HCT116 (cell line): Measurements from ENCODE around the gene LLGL2. TPM values are rescaled to one million over a fixed set of nuclear protein-coding genes. Genes with fewer than 3 reads are reported as not detected.

Source experiments
- ATAC-seq: fragments of 200-7000 bp; cut with Tn5 transposase; 2 replicates; pipeline ENCODE4 v1.9.1; 2020; ENCODE audit warnings: mild to moderate bottlenecking, moderate library complexity
- BruUV-seq: library from RNA; stranded (reverse); fragments of 400-500 nt; replicated peaks from 2 replicates; lab custom pipeline; 2021; lab: Mats Ljungman, UMichigan
- CTCF ChIA-PET: fragments of 300-600 bp; sonication (Branson Sonifier 250); formaldehyde crosslinking; loops from one replicate; lab custom pipeline; 2021; ENCODE audit warnings: antibody characterized with exemption; lab: Charles Lee
- POLR2A ChIA-PET: fragments of 300-600, 350-600 bp; sonication (Branson Sonifier 250); formaldehyde crosslinking; loops from one replicate; lab custom pipeline; 2021; ENCODE audit warnings: antibody characterized with exemption; lab: Charles Lee
- RAD21 ChIA-PET, 2 experiments: fragments of 300-600 bp; sonication (Branson Sonifier 250); formaldehyde crosslinking; loops; one replicate each; lab custom pipeline; 2023; ENCODE audit warnings: low total read pairs in 2 of 2; ENCODE audit not compliant: uncharacterized antibody in 2 of 2, unreplicated experiment in 2 of 2, low non-redundant PET in 1 of 2; lab: Charles Lee
- DNase-seq: peaks from one replicate; pipeline ENCODE4 v3.0.0-alpha.2; 2010; ENCODE audit warnings: low read depth, low spot score
- H2AFZ ChIP-seq: fragments of 200-600 bp; shearing (Covaris generic), sonication (generic); 2 replicates; pipeline ENCODE4 v1.6.1; 2017; ENCODE audit warnings: low read depth, mixed run types, mixed read lengths, antibody characterized with exemption, low read length; ENCODE audit not compliant: poor library complexity, severe bottlenecking
- H3K27ac ChIP-seq: 2 replicates; pipeline ENCODE4 v1.5.1; 2012; ENCODE audit warnings: low read depth, low read length
- H3K27me3 ChIP-seq: fragments of 200-600 bp; sonication (generic); 2 replicates; pipeline ENCODE4 v1.6.1; 2016; ENCODE audit warnings: mixed run types, low read length, mixed read lengths; ENCODE audit not compliant: insufficient read depth
- H3K36me3 ChIP-seq, 2 experiments: fragments of 200-500 bp in 1 of 2; fragments of 200-600 bp in 1 of 2; sonication (Bioruptor generic) in 1 of 2; sonication (generic) in 1 of 2; 2 replicates each; pipeline versions ENCODE4 v1.5.1 to v1.6.1; 2014 to 2016; ENCODE audit warnings: low read length in 2 of 2, inconsistent platforms in 1 of 2, mixed read lengths in 1 of 2, mixed run types in 1 of 2; ENCODE audit not compliant: insufficient read depth in 2 of 2, control insufficient read depth in 1 of 2
- H3K4me1 ChIP-seq, 2 experiments: fragments of 200-600 bp in 1 of 2; sonication (generic) in 1 of 2; 2 replicates each; pipeline versions ENCODE4 v1.5.1 to v1.6.1; 2012 to 2017; ENCODE audit warnings: low read length in 2 of 2, inconsistent platforms in 1 of 2, mild to moderate bottlenecking in 1 of 2, mixed read lengths in 1 of 2, mixed run types in 1 of 2, moderate library complexity in 1 of 2; ENCODE audit not compliant: insufficient read depth in 2 of 2, control insufficient read depth in 1 of 2
- H3K4me2 ChIP-seq: fragments of 200-600 bp; sonication (generic); 2 replicates; pipeline ENCODE4 v1.6.1; 2017; ENCODE audit warnings: mixed run types, low read length, mixed read lengths
- H3K4me3 ChIP-seq, 2 experiments: fragments of 200-600 bp in 1 of 2; sonication (generic) in 1 of 2; replicated peaks in 1 of 2; 2 replicates each; pipeline ENCODE4 v1.5.1; 2011 to 2016; ENCODE audit warnings: low read length in 2 of 2, control low read depth in 1 of 2, low read depth in 1 of 2, mild to moderate bottlenecking in 1 of 2, mixed read lengths in 1 of 2, mixed run types in 1 of 2
- H3K79me2 ChIP-seq: fragments of 200-600 bp; sonication (generic); 2 replicates; pipeline ENCODE4 v1.6.1; 2017; ENCODE audit warnings: mild to moderate bottlenecking, mixed run types, low read length, moderate library complexity, mixed read lengths; ENCODE audit not compliant: insufficient read depth
- H3K9ac ChIP-seq: fragments of 200-600 bp; sonication (generic); 2 replicates; pipeline ENCODE4 v1.6.1; 2016; ENCODE audit warnings: low read length, mixed read lengths
- H3K9me2 ChIP-seq: fragments of 200-600 bp; sonication (generic), shearing (Covaris generic); 2 replicates; pipeline ENCODE4 v1.6.1; 2017; ENCODE audit warnings: mixed run types, mild to moderate bottlenecking, moderate library complexity; ENCODE audit not compliant: insufficient read depth
- H3K9me3 ChIP-seq, 2 experiments: fragments of 200-500 bp in 1 of 2; fragments of 200-600 bp in 1 of 2; sonication (Bioruptor generic) in 1 of 2; sonication (generic) in 1 of 2; 2 replicates each; pipeline ENCODE4 v1.6.1; 2014 to 2017; ENCODE audit warnings: low read length in 2 of 2, mixed read lengths in 2 of 2, inconsistent platforms in 1 of 2, low read depth in 1 of 2, mild to moderate bottlenecking in 1 of 2, mixed run types in 1 of 2, moderate library complexity in 1 of 2; ENCODE audit not compliant: control insufficient read depth in 1 of 2, insufficient read depth in 1 of 2
- H4K20me1 ChIP-seq: fragments of 200-600 bp; sonication (generic), shearing (Covaris generic); 2 replicates; pipeline ENCODE4 v1.6.1; 2017; ENCODE audit warnings: mixed run types, mild to moderate bottlenecking, moderate library complexity; ENCODE audit not compliant: insufficient read depth
- CEBPB ChIP-seq: IDR thresholded peaks from 2 replicates; pipeline ENCODE4 v1.6.1; 2012; ENCODE audit warnings: low read depth
- EGR1 ChIP-seq: IDR thresholded peaks from 2 replicates; pipeline ENCODE4 v1.6.1; 2012; ENCODE audit warnings: low read depth
- ELF1 ChIP-seq: IDR thresholded peaks from 2 replicates; pipeline ENCODE4 v1.6.1; 2012; ENCODE audit warnings: low read depth, borderline replicate concordance
- EZH2phosphoT487 ChIP-seq: fragments of 200-600 bp; IDR thresholded peaks from 2 replicates; pipeline ENCODE4 v1.6.1; 2018; ENCODE audit warnings: antibody characterized with exemption, borderline replicate concordance
- JUND ChIP-seq: IDR thresholded peaks from 2 replicates; pipeline ENCODE4 v1.6.1; 2012
- POLR2A ChIP-seq: IDR thresholded peaks from 2 replicates; pipeline ENCODE4 v1.7.0; 2011; ENCODE audit warnings: borderline replicate concordance; ENCODE audit not compliant: insufficient read depth, insufficient read length; ENCODE audit errors: extremely low read depth
- POLR2AphosphoS5 ChIP-seq: IDR thresholded peaks from 2 replicates; pipeline ENCODE4 v1.6.1; 2011; ENCODE audit warnings: mild to moderate bottlenecking, low read depth, low read length, moderate library complexity
- RAD21 ChIP-seq: IDR thresholded peaks from 2 replicates; pipeline ENCODE4 v1.6.1; 2012; ENCODE audit warnings: low read depth, mild to moderate bottlenecking
- REST ChIP-seq: IDR thresholded peaks from 2 replicates; pipeline ENCODE4 v1.6.1; 2012; ENCODE audit warnings: low read depth
- TCF7L2 ChIP-seq: IDR thresholded peaks from 2 replicates; pipeline ENCODE4 v1.7.0; 2011; ENCODE audit warnings: borderline replicate concordance, inconsistent platforms; ENCODE audit not compliant: insufficient read depth, insufficient read length; ENCODE audit errors: extremely low read depth
- ZNF274 ChIP-seq: fragments of 200-500 bp; sonication (Bioruptor generic); IDR thresholded peaks from 2 replicates; pipeline ENCODE4 v1.6.1; 2014; ENCODE audit warnings: mild to moderate bottlenecking, low read depth, low read length, inconsistent platforms
- intact Hi-C: fragments of 100-400 bp; cut with micrococcal nuclease; formaldehyde crosslinking; loops from 2 replicates; pipeline ENCODE4 v1.10.0; 2022
- total RNA-seq: library from RNA; stranded (reverse); gene quantifications from one replicate; pipeline ENCODE4 v1.2.1, GENCODE V29; 2021; ENCODE audit not compliant: unreplicated experiment
- TF ChIP-seq, protein P1 (sequence below): IDR thresholded peaks from 2 replicates; pipeline ENCODE4 v1.6.1; 2012
- TF ChIP-seq, protein P2 (sequence below), 3 experiments: fragments of 200-600 bp in 1 of 3; sonication (generic) in 1 of 3; IDR thresholded peaks in 2 of 3; conservative IDR thresholded peaks in 1 of 3; 2 replicates each; pipeline ENCODE4 v1.5.1; 2012 to 2017; ENCODE audit warnings: low read depth in 2 of 3, low read length in 2 of 3, antibody characterized with exemption in 1 of 3, borderline replicate concordance in 1 of 3, control low read depth in 1 of 3, mild to moderate bottlenecking in 1 of 3, mixed read lengths in 1 of 3, mixed run types in 1 of 3, moderate library complexity in 1 of 3; ENCODE audit not compliant: insufficient read depth in 1 of 3

Gene LLGL2
- total RNA-seq, 1 experiment from 2014 or later = 209 TPM

DNA sequence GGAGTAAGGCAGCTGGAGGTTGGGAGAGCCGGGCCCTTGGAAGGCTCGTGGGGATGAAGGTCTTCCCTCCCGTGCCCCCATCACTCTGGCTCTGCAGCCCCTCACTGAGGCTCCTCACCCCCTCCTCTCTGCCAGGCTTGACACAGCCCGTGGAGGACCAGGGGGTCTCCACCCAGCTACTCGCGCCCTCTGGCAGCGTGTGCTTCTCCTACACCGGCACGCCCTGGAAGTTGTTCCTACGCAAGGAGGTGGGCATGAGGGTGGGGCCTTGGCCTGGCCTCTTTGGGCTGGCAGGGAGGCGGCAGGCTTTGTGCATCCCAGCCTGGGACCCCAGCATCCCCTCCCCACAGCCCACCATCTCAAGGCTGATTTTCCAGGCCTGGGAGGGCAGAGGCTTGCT, 92.2 kb downstream of the LLGL2 start:
- BruUV-seq = no TSS peak

More for the DNA sequence above, 92.2 kb downstream of the LLGL2 start:
- intact Hi-C loops = no loop called here
- Histone ChIP-seq H3K9ac (no peak overlapping the region), H3K27me3 (no peaks in the 10 kb centered on the region), H3K9me2 (no peaks in the 10 kb centered on the region), H3K36me3 (no peaks in the 10 kb centered on the region), H3K27ac (no peak overlapping the region), H3K4me2 (no peak overlapping the region), H3K9me3 (no peaks in the 10 kb centered on the region), H2AFZ (no peak overlapping the region), H3K4me3 (no peak overlapping the region), H3K4me1 (peaks cover 0 to 14% of the 10 kb centered on the region in 2 experiments; a peak in 1 of 4 replicates), H3K79me2 (no peaks in the 10 kb centered on the region), H4K20me1 (no peaks in the 10 kb centered on the region)
- ChIA-PET CTCF (interaction anchor here (1.0 to 3.1 kb wide), 4 partner anchors 9 to 131 kb away, joined by 3 to 15 read pairs (median 6); partner anchors contain the start of gene SMIM5), RAD21 (no interaction called here), POLR2A (interaction anchor here (0.5 to 0.8 kb wide), 2 partner anchors 8 to 483 kb away, joined by 4 read pairs; no protein-coding TSS in a partner anchor)
- ATAC-seq = no peak
- no peak for TF ChIP-seq POLR2AphosphoS5
- TF ChIP-seq ZNF274 = no peak
- TF ChIP-seq RAD21 = no peak
- TF ChIP-seq ELF1 = no peak
- TF ChIP-seq, protein P1, sequence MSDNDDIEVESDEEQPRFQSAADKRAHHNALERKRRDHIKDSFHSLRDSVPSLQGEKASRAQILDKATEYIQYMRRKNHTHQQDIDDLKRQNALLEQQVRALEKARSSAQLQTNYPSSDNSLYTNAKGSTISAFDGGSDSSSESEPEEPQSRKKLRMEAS = no peak
- TF ChIP-seq, protein P2, sequence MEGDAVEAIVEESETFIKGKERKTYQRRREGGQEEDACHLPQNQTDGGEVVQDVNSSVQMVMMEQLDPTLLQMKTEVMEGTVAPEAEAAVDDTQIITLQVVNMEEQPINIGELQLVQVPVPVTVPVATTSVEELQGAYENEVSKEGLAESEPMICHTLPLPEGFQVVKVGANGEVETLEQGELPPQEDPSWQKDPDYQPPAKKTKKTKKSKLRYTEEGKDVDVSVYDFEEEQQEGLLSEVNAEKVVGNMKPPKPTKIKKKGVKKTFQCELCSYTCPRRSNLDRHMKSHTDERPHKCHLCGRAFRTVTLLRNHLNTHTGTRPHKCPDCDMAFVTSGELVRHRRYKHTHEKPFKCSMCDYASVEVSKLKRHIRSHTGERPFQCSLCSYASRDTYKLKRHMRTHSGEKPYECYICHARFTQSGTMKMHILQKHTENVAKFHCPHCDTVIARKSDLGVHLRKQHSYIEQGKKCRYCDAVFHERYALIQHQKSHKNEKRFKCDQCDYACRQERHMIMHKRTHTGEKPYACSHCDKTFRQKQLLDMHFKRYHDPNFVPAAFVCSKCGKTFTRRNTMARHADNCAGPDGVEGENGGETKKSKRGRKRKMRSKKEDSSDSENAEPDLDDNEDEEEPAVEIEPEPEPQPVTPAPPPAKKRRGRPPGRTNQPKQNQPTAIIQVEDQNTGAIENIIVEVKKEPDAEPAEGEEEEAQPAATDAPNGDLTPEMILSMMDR (IDR thresholded peaks at IDR 0.05 in 2 of 3, conservative IDR thresholded peaks at IDR 0.05 in 1 of 3; ENCODE audit: borderline replicate concordance in 1 of 3, insufficient read depth in 1 of 3, low read depth in 2 of 3, low read length in 2 of 3) = no peak
- no peak for TF ChIP-seq TCF7L2
- TF ChIP-seq POLR2A = no peak
- no peak for TF ChIP-seq CEBPB
- TF ChIP-seq EZH2phosphoT487 = no peak
- TF ChIP-seq REST = no peak
- TF ChIP-seq JUND = no peak
- TF ChIP-seq EGR1 = no peak
- DNase-seq = no peak
